ENCODE data around the gene PTPN1.
A peak's percentile ranks its signal among the peaks of the same experiment; 100 is the strongest.
"Not testable (repeated sequence)": the region's sequence is repeated elsewhere in the genome, so short reads cannot be mapped to it uniquely, and the experiment has no call there.

The PTPN1 gene

GRCh38 chr20:50509923-50510705 lies at the start of gene PTPN1:
TSS of gene PTPN1 (plus strand) at chr20:50510383. CDS start at chr20:50510528, 145 bp downstream.
- FAIRE-seq = peak; percentile 77

DNA sequence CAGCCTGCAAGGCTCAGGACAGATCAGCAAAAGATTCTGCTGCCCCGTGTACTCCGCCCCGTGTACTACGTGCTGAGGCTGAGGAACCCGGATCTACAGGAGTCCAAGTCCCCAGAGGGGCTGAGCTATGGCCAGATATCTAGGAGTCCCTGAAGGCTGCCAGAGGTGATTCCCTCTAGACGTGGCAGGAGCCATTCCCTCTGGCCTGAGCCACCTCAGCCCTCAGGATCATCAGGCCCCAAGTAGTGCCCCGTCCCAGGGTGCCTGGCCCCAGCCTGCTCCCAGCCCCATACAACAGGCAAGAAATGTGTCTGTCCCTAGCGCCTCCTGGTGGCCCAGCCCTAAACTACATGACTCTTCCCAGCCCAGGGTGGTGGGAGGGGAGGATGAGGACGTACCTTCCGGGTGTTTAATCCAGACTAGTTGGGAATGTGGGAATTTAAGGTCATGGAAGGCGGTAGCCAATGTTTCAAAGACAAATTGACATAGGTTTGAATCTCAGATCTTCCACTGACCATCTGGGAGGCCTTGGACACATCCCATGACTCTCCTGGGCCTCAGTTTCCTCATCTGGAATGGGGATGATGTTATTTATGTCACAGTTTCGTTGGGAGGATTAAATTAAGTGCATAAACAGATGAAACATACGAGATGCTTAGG lies 49.4 kb upstream of the PTPN1 start:
- no peak for FAIRE-seq

GRCh38 chr20:50462093-50462690 lies 48.0 kb upstream of the PTPN1 start:
- no peak for FAIRE-seq

DNA sequence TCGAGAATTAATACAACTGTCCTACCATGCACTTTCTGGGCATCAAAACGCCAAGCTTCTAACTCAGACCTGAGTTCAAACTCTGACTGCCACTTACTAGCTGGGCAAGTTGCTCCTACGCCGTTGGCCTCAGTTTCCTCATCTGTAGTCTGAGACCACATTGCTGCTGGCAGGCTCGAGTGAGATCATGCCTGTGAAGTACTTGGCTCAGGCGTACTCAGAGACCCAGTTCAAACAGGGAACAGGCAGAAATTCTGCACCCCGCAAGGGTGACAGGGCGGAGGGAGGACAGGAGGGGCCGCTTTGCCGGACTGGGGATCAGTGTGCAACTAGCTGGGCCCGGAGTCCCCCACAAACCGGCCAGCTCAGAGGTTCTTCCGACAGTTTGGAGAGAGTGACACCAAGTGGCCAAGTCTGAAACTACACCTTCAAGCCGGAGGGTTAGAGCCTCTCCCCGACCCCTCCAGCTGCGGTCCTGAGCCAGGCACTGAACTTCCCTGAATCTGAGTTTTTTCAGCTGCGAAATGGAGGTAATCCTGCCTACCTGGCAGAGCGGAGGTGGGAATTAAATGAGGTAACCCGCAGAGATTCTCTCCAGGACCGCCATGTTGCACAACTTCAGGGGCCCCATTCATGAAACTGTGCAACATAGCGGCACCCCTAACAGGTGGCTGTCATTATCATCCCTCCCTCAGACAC lies 46.0 kb upstream of the PTPN1 start:
- no peak for FAIRE-seq

- FAIRE-seq = no peak
These were observed 45.2 kb upstream of the PTPN1 start for GRCh38 chr20:50464725-50465650.

DNA sequence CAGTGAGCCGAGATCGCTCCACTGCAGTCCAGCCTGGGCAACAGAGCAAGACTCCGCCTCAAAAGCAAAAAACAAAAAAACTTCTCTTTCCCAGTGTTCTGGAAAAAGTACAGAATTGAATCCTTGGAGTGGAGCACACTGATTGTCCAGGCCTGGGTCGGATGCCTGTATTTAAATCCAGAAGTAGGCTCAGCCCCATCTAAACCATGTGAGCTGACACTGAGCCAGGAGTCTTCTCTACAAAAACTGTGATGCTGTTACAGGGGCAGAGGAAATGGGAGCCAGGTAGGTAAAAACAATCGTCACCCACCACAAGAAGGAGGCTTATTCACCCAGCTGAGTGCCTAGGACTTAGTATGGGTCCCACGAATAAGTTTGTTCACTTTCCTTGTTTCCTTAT lies 43.0 kb upstream of the PTPN1 start:
- FAIRE-seq = no peak

- no peak for FAIRE-seq
These were observed 42.3 kb upstream of the PTPN1 start for GRCh38 chr20:50467718-50468356.

- no peak for FAIRE-seq
These were observed 41.8 kb upstream of the PTPN1 start for GRCh38 chr20:50468378-50468798.

DNA sequence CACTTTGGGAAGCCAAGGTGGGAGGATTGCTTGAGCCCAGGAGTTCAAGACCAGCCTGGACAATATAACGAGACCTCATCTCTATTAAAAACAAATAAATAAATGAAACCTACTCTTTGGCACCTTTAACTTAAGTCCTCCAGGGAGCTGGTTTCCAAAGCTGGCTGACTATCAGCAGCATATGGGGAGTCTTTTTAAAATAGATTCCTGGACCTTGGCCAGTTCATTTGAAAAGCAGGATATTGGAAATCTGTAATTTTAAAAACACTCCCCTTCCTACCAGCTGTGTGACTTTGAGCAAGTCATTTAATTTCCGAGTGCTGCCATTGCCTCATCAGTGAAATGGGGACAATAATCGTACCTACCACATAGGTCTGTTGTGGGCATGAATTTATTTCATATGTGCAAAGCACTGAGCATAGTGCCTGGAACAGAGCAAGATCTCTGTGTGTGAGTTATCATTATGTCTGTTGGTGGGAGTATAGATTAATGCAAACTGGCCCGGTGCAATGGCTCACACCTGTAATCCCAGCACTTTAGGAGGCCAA lies 40.9 kb upstream of the PTPN1 start:
- FAIRE-seq = no peak

- FAIRE-seq = no peak
These were observed 40.4 kb upstream of the PTPN1 start for GRCh38 chr20:50469796-50470195.

- no peak for FAIRE-seq
These were observed 39.8 kb upstream of the PTPN1 start for GRCh38 chr20:50470264-50470858.

GRCh38 chr20:50471231-50471630 lies 39.0 kb upstream of the PTPN1 start:
- FAIRE-seq = no peak

DNA sequence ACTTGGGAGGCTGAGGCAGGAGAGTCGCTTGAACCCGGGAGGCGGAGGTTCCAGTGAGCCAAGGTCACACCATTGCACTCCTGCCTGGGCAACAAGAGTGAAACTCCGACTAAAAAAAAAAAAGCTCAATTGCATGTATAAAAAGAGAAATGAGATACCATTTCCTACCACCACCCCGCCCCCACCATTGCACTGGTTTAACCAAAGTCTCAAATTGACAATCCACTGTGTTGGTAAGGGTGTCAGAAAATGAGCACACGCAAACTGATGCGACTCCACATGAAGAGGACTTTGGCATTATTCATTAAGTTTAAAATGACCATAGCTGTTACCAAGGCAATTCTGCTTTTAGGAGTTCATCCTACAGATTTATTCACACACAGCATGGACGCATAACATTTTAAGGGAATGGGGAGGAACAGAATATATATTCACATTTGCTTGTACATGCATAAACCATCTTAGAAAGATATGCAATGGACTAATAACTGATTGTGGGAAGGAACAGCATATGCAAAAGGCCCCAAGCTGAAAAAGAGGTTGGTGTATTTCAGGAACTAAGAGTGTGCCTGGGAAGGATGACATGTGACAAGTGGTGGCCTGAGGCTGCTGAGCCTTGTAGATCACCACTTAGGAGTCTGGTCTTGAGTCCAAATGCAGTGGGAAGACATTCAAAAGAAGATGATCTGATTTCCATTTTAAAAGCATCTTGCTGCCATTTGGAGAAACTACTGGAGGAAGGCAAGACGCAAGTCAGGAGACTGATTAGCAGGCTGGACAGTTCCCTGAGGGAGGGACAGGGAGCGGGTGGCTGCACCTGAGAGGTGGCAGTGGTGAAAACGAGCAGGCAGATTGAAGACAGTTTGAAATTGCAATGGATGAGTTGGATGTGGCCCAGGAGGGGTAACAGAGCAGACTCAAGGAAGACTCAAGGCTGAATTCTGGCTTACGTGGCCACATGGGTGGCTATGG lies 37.2 kb upstream of the PTPN1 start:
- no peak for FAIRE-seq

GRCh38 chr20:50474356-50474755 lies 35.8 kb upstream of the PTPN1 start:
- not testable (repeated sequence) for FAIRE-seq

DNA sequence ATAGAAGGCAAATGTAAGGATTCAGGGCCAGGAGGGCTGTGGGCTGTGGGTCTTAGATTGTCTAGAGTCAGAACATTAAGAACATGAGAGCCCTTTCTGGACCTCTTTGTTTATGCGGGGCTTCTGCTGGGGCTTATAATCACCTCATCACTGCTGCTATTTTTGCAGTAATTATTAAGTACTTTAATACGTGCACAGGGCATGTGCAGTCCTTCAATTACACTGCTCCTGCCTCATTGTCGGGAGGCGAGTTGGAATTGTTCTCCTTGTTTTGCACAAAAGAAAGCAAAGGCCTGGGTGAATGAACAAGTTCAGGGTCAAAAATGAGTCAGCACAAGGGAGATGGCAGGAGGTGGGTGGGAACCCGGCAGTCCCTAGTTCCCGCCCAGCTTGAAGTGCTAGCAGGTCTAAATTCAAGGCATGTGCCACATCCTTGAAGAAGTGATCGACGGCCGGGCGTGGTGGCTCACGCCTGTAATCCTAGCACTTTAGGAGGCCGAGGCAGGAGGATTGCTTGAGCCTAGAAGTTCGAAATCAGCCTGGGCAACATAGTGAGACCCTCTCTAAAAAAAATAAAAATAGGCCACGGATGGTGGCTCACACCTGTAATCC lies 34.4 kb upstream of the PTPN1 start:
- no peak for FAIRE-seq

GRCh38 chr20:50477239-50477872 lies 32.8 kb upstream of the PTPN1 start:
- FAIRE-seq = no peak

DNA sequence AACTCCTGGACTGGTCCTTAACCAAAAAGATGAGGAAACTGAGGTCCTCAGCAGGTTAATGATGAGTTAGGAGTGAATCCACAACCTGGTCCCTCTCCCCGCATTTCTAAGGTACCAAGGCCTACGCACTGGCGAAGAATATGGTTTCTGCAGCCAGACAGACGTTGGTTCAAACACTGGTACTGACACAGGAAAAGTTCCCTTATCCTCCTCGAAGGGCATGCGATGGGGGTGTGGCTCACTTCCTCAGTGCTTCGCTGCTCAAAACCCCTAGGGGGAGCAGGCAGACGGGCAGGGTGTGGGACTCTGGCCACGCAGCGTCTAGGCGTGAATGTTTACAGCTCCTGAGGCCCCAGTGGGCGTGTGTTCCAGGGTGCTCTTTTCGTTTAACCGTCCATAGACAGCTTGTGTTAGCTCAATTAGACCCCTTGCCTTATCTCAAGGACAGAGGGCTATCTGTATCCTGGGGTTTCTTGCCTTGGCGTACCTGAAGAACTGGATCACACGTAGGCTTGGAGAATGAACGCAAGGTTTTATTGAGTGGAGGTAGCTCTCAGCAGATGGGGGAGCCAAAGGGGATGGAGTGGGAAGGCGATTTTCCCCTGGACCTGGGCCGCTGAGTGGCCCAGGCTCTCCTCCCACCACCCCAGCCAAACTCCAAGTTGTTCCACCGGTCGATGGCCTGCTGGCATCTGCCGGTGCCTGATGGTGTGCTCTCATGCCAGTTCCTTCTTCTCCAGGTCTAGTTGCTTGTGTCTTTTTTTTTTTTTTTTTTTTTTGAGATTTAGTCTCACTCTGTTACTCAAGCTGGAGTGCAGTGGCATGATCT lies 31.8 kb upstream of the PTPN1 start:
- FAIRE-seq = no peak

GRCh38 chr20:50481741-50482140 lies 28.4 kb upstream of the PTPN1 start:
- FAIRE-seq = no peak

Measured in TTC549 (cell line).